K562 (cell line): ENCODE results near the gene CDYL2. TPM values are rescaled to one million over a fixed set of nuclear protein-coding genes. Genes with fewer than 3 reads are reported as not detected.

ENCODE experiments used
- CEBPB ChIP-seq: fragments of 450-650 bp; IDR thresholded peaks from 2 replicates; pipeline ENCODE4 v1.6.1; 2016; ENCODE audit warnings: missing genetic modification characterization, missing compliant biosample characterization
- ZBTB17 ChIP-seq: fragments of 450-650 bp; formaldehyde crosslinking; IDR thresholded peaks from 2 replicates; pipeline ENCODE4 v1.4.0; 2020; ENCODE audit warnings: mild to moderate bottlenecking
- ZNF134 ChIP-seq: fragments of 250-450 bp; sonication (Bioruptor Pico); conservative IDR thresholded peaks from 2 replicates; pipeline ENCODE4 v1.4.0; 2020
- ZNF431 ChIP-seq: sonication (generic); formaldehyde crosslinking; IDR thresholded peaks from 2 replicates; pipeline ENCODE4 v1.8.0; 2022; ENCODE audit warnings: mild to moderate bottlenecking, missing genetic modification reagents
- ZNF778 ChIP-seq: fragments of 450-650 bp; formaldehyde crosslinking; IDR thresholded peaks from 2 replicates; pipeline ENCODE4 v1.4.0; 2020; ENCODE audit warnings: mild to moderate bottlenecking, moderate library complexity
- polyA plus RNA-seq, 8 experiments: library from polyadenylated mRNA; depleted of rRNA in 4 of 8; stranded (reverse) in 5 of 8; unstranded in 3 of 8; fragments of >200 nt; fragmentation: Nextera tagmentation in 2 of 8; fragmentation: Illumina TruSeq in 1 of 8; extraction: Ambion mirVana in 2 of 8; extraction: Trizol in 1 of 8; gene quantifications; 2 replicates each; pipeline versions ENCODE4 v1.2.1 to v1.2.3, GENCODE V29; 2011 to 2014; ENCODE audit warnings: inconsistent platforms in 1 of 8, missing spikeins in 1 of 8
- total RNA-seq, 7 experiments: library from RNA; depleted of rRNA in 6 of 7; stranded (reverse); fragments of >200 nt in 6 of 7; fragmentation: Illumina TruSeq in 2 of 7; extraction: Trizol in 2 of 7; gene quantifications; 2 replicates each; pipeline versions ENCODE4 v1.2.1 to v1.2.3, GENCODE V29; 2011 to 2021; ENCODE audit warnings: low replicate concordance in 1 of 7
- TF ChIP-seq, protein P1 (sequence below): sonication (generic); IDR thresholded peaks from 2 replicates; pipeline ENCODE4 v1.6.1; 2016
- TF ChIP-seq, protein P2 (sequence below): sonication (generic); formaldehyde crosslinking; IDR thresholded peaks from 2 replicates; pipeline ENCODE4 v1.4.0; 2020; ENCODE audit warnings: mild to moderate bottlenecking, missing genetic modification reagents
- TF ChIP-seq, protein P3 (sequence below): sonication (generic); formaldehyde crosslinking; IDR thresholded peaks from 2 replicates; pipeline ENCODE4 v1.5.0; 2020; ENCODE audit warnings: missing genetic modification reagents
- TF ChIP-seq, protein P4 (sequence below): fragments of 250-450 bp; sonication (Bioruptor Pico); IDR thresholded peaks from 2 replicates; pipeline ENCODE4 v1.8.0; 2022; ENCODE audit warnings: moderate library complexity, mild to moderate bottlenecking, inconsistent platforms
- TF ChIP-seq, protein P5 (sequence below): fragments of 450-650 bp; IDR thresholded peaks from 2 replicates; pipeline ENCODE4 v1.6.1; 2018; ENCODE audit not compliant: partially characterized antibody

Gene CDYL2
- total and polyA plus RNA-seq, 9 of the 15 experiments (the other 6 are each of a cell fraction or from before 2014, with no cell fraction given), result under 0.01 to 0.04 (median 0.01) TPM; not detected in 6

DNA sequence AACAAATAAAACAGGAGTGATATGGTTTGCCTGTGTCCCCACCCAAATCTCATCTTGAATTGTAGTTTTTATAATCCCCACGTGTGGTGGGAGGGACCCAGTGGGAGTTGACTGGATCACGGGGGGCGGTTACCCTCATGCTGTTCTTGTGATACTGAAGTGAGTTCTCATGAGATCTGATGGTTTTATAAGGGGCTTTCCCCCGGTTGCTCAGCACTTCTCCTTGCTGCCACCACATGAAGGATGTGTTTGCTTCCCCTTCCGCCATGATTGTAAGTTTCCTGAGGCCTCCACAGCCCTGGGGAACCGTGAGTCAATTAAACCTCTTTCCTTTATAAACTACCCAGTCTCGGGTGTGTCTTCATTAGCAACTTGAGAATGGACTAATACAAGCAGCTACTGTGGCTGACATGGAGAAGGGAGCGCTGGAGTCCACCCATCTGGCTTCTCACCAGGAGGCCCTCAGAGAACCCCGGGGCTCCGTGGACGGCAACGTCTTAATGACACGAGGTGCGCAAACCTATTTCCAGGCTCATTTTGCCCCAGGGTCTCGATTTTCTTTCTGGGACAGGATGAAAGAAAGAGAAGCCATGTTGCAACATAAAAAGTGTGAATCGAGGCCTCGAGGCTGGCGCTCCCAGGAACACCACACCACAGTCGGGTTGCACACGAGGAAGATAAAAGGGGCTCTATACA is 134.1 kb downstream of the CDYL2 start (continued):
- no peak for TF ChIP-seq ZNF431 (CRISPR knock-in tag)
- TF ChIP-seq, protein P1, sequence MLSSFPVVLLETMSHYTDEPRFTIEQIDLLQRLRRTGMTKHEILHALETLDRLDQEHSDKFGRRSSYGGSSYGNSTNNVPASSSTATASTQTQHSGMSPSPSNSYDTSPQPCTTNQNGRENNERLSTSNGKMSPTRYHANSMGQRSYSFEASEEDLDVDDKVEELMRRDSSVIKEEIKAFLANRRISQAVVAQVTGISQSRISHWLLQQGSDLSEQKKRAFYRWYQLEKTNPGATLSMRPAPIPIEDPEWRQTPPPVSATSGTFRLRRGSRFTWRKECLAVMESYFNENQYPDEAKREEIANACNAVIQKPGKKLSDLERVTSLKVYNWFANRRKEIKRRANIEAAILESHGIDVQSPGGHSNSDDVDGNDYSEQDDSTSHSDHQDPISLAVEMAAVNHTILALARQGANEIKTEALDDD, result no peak
- TF ChIP-seq, protein P2, sequence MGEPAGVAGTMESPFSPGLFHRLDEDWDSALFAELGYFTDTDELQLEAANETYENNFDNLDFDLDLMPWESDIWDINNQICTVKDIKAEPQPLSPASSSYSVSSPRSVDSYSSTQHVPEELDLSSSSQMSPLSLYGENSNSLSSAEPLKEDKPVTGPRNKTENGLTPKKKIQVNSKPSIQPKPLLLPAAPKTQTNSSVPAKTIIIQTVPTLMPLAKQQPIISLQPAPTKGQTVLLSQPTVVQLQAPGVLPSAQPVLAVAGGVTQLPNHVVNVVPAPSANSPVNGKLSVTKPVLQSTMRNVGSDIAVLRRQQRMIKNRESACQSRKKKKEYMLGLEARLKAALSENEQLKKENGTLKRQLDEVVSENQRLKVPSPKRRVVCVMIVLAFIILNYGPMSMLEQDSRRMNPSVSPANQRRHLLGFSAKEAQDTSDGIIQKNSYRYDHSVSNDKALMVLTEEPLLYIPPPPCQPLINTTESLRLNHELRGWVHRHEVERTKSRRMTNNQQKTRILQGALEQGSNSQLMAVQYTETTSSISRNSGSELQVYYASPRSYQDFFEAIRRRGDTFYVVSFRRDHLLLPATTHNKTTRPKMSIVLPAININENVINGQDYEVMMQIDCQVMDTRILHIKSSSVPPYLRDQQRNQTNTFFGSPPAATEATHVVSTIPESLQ (CRISPR knock-in tag), result no peak
- no peak for TF ChIP-seq ZNF778 (CRISPR knock-in tag)
- TF ChIP-seq, protein P3, sequence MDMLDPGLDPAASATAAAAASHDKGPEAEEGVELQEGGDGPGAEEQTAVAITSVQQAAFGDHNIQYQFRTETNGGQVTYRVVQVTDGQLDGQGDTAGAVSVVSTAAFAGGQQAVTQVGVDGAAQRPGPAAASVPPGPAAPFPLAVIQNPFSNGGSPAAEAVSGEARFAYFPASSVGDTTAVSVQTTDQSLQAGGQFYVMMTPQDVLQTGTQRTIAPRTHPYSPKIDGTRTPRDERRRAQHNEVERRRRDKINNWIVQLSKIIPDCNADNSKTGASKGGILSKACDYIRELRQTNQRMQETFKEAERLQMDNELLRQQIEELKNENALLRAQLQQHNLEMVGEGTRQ (CRISPR knock-in tag), result no peak
- no peak for TF ChIP-seq ZBTB17
- TF ChIP-seq CEBPB, result no peak
- TF ChIP-seq, protein P4, sequence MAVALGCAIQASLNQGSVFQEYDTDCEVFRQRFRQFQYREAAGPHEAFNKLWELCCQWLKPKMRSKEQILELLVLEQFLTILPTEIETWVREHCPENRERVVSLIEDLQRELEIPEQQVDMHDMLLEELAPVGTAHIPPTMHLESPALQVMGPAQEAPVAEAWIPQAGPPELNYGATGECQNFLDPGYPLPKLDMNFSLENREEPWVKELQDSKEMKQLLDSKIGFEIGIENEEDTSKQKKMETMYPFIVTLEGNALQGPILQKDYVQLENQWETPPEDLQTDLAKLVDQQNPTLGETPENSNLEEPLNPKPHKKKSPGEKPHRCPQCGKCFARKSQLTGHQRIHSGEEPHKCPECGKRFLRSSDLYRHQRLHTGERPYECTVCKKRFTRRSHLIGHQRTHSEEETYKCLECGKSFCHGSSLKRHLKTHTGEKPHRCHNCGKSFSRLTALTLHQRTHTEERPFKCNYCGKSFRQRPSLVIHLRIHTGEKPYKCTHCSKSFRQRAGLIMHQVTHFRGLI, result no peak
- TF ChIP-seq ZNF134, result no peak
- TF ChIP-seq, protein P5, sequence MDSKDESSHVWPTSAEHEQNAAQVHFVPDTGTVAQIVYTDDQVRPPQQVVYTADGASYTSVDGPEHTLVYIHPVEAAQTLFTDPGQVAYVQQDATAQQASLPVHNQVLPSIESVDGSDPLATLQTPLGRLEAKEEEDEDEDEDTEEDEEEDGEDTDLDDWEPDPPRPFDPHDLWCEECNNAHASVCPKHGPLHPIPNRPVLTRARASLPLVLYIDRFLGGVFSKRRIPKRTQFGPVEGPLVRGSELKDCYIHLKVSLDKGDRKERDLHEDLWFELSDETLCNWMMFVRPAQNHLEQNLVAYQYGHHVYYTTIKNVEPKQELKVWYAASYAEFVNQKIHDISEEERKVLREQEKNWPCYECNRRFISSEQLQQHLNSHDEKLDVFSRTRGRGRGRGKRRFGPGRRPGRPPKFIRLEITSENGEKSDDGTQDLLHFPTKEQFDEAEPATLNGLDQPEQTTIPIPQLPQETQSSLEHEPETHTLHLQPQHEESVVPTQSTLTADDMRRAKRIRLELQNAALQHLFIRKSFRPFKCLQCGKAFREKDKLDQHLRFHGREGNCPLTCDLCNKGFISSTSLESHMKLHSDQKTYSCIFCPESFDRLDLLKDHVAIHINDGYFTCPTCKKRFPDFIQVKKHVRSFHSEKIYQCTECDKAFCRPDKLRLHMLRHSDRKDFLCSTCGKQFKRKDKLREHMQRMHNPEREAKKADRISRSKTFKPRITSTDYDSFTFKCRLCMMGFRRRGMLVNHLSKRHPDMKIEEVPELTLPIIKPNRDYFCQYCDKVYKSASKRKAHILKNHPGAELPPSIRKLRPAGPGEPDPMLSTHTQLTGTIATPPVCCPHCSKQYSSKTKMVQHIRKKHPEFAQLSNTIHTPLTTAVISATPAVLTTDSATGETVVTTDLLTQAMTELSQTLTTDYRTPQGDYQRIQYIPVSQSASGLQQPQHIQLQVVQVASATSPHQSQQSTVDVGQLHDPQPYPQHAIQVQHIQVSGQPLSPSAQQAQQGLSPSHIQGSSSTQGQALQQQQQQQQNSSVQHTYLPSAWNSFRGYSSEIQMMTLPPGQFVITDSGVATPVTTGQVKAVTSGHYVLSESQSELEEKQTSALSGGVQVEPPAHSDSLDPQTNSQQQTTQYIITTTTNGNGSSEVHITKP, result no peak
